ENCODE results near the gene SLC29A3.

Gene SLC29A3

DNA sequence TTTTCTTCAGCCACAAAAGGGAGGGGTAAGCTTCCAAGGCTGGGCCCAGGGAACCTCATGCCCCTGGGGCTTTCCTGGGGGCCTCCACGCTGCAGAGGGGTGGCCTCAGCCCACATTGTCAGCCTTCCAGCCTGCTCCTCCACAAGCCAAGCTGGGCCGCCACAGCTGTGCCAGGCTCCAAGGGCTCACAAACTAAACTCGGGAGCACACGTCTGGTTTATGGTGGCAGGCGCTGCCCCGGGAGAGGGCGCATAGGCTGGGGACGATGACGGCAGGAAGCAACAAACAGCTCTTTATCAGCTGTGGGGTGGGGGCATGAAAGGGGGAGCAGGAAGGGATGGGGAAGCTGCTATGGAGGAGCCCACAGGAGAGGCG is 71.4 kb downstream of the SLC29A3 start:
- ChIA-PET CTCF (interaction anchor here (0.9 to 2.7 kb wide), 4 partner anchors 9 to 220 kb away, joined by 4 to 10 read pairs (median 6); no protein-coding TSS in a partner anchor), POLR2A (no interaction called here)
- TF ChIP-seq, protein P1, sequence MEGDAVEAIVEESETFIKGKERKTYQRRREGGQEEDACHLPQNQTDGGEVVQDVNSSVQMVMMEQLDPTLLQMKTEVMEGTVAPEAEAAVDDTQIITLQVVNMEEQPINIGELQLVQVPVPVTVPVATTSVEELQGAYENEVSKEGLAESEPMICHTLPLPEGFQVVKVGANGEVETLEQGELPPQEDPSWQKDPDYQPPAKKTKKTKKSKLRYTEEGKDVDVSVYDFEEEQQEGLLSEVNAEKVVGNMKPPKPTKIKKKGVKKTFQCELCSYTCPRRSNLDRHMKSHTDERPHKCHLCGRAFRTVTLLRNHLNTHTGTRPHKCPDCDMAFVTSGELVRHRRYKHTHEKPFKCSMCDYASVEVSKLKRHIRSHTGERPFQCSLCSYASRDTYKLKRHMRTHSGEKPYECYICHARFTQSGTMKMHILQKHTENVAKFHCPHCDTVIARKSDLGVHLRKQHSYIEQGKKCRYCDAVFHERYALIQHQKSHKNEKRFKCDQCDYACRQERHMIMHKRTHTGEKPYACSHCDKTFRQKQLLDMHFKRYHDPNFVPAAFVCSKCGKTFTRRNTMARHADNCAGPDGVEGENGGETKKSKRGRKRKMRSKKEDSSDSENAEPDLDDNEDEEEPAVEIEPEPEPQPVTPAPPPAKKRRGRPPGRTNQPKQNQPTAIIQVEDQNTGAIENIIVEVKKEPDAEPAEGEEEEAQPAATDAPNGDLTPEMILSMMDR (IDR thresholded peaks at IDR 0.05; ENCODE audit: insufficient read depth, low read length, missing control alignments), result no peak
- H3K4me3 ChIP-seq (ENCODE audit: low read depth, low read length), result no peak overlapping the region
- no peak for DNase-seq (ENCODE audit: low read depth, low spot score)

DNA sequence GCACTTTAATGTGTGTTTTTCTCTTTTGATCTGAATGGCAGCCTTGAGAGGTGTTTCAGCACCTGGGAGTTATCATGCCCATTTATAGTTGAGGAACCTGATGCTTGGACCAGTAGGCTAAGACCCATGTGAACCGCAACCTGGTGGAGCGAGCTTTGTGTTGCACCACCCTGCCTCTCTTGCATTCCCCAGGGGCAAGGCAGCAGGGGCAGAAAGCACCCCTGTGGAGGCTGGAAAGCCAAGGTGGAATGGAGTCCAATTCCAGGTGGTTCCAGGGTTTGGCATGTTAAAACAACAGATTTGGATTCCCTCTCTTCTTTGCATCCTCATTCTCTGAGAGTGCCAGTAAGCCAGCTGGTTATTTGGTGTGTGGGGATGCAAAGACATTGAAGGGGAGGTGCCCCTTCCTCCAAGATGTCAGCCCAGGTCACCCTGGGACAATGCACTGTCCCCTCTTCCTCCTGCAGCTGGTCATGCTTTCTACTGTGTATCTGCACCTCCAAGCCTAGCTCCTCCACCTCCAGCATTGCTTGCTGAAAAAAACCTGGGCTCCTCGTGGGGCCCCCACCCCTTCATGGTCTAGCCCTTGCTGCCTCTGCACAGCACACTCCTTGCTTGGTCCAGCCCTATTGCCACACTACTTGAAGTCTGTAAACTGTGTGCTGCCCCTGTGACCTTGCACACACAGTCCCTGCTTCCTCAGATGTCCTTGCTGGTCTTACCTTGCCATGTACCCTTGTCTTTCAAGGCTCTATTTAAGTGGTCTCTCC is 72.0 kb downstream of the SLC29A3 start:
- no peak overlapping the region for H3K4me3 ChIP-seq (ENCODE audit: low read depth, low read length)
- DNase-seq (ENCODE audit: low read depth, low spot score), result no peak
- TF ChIP-seq, protein P1 (IDR thresholded peaks at IDR 0.05; ENCODE audit: insufficient read depth, low read length, missing control alignments), result no peak
- ChIA-PET CTCF (interaction anchor here (0.9 to 2.7 kb wide), 3 partner anchors 10 to 179 kb away, joined by 5 to 10 read pairs (median 8); no protein-coding TSS in a partner anchor), POLR2A (no interaction called here)

DNA sequence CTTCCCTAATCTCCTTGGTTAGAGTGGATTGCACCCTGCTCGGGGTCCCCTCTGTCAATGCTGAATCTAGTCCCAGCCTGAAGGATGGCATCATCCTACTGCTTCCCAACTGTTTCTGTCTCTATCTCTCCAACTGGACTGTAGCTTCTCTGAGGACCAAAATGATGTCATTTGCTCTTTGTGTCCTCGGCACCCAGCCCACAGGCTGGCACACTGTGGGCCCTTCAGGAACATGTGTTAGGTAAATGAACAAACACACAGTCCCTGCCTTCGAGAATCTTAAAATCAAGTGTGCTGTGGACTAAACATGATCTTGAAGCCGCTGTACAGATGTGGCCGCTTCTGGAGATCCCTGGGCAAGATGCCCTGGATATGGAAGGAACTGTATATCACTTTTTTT is 72.6 kb downstream of the SLC29A3 start:
- no peak for DNase-seq (ENCODE audit: low read depth, low spot score)
- ChIA-PET POLR2A (no interaction called here), CTCF (interaction anchor here (2.7 kb wide), 1 partner anchor 16 kb away, joined by 10 read pairs; no protein-coding TSS in a partner anchor)
- TF ChIP-seq, protein P1 (IDR thresholded peaks at IDR 0.05; ENCODE audit: insufficient read depth, low read length, missing control alignments), result no peak
- no peak overlapping the region for H3K4me3 ChIP-seq (ENCODE audit: low read depth, low read length)

DNA sequence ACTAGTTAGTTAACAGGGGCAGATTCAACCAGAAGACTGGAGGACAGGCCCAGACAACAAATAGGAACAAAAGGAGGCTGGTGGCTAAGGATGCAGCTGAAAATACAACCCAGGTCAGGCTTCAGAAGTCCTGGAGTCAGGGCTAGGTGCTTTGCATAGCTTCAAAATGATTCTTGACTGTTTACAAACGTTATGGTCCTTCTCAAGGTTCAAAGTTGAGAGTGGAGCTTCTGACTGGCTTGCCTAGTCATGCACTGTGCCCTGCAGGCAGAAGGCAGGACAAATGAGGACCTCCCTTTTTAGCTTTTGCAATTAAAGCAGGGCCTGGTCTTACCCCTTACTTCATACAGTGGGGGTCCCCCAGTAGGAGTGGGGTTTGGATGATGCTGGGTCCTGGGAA is 73.2 kb downstream of the SLC29A3 start:
- DNase-seq (ENCODE audit: low read depth, low spot score), result no peak
- ChIA-PET CTCF (interaction anchor here (1.0 to 3.9 kb wide), 2 partner anchors 8 to 9 kb away, joined by 4 to 14 read pairs; no protein-coding TSS in a partner anchor), POLR2A (no interaction called here)
- H3K4me3 ChIP-seq (ENCODE audit: low read depth, low read length), result no peak overlapping the region
- TF ChIP-seq, protein P1 (IDR thresholded peaks at IDR 0.05; ENCODE audit: insufficient read depth, low read length, missing control alignments), result no peak

DNA sequence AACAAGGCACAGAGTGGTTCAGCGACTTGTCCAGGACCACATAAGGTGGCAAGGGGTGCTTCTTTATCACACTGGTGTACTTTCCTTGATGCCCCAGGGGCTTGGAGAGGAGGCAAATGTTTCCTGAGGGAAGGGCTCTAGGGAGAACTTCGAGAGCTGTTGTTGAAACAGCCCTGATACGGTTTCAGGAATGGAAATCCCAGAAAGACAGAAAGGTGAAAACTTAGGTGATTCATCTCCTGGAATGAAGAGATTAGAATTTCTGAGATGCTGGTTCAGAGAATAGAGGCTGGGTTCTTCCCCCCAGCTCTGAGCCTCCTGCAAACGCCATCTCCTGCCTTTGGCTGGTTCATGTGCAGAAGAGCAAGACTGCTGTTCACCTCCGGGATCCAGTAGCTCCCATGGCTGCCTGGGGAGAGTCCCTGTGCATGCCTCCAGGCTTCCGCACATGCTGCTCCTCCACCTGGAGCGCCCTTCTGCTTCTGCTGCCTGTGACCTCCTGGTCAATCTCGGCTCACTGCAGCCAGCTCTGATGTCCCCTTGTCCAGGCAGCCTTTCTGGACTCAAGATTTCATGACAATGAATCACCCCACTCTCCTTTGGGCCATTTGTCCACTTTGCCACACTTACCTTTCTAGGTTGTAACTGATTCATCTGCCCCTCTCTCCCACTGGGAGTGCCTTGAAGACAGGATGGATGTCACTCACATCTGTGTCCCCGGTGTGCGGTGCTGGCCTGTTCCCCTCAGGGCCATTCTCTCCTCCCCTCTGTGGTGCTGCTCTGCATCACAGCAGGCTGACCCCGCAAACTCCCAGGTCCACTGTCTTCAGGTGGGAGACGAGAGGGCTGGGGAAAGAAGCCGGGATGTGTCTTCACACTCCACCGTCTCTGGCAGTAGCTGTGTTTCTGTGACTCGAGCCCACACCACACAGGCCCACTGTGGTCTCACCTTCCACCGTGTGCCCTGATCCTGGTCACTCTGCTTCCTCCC is 74.0 kb downstream of the SLC29A3 start:
- ChIA-PET POLR2A (no interaction called here), CTCF (interaction anchor here (1.0 to 3.9 kb wide), 2 partner anchors 8 to 10 kb away, joined by 4 to 14 read pairs; no protein-coding TSS in a partner anchor)
- TF ChIP-seq, protein P1 (IDR thresholded peaks at IDR 0.05; ENCODE audit: insufficient read depth, low read length, missing control alignments), result no peak
- no peak overlapping the region for H3K4me3 ChIP-seq (ENCODE audit: low read depth, low read length)
- no peak for DNase-seq (ENCODE audit: low read depth, low spot score)

Measured in AG04449 (cell line).